KOPT-K1 (cell line): ENCODE measurements around the gene S100A8.

ENCODE experiments used
- H3K27ac ChIP-seq: fragments of 200-600 bp; sonication (generic); 2 replicates; pipeline ENCODE4 v1.5.1; 2016; ENCODE audit warnings: antibody characterized with exemption, mild to moderate bottlenecking, low read depth, low read length; ENCODE audit not compliant: poor library complexity, severe bottlenecking
- H3K36me3 ChIP-seq: fragments of 200-600 bp; sonication (generic); 2 replicates; pipeline ENCODE4 v1.5.1; 2017; ENCODE audit warnings: antibody characterized with exemption, mild to moderate bottlenecking, low read length, moderate library complexity; ENCODE audit not compliant: insufficient read depth
- H3K9me3 ChIP-seq: fragments of 200-600 bp; sonication (generic); 2 replicates; pipeline ENCODE4 v1.5.1; 2017; ENCODE audit warnings: antibody characterized with exemption, low read length, mild to moderate bottlenecking; ENCODE audit not compliant: insufficient read depth, poor library complexity, severe bottlenecking

S100A8 gene

GRCh38 chr1:153364766-153365666 is 25.9 kb downstream of the S100A8 start:
- Histone ChIP-seq H3K9me3 (no peaks in the 10 kb centered on the region), H3K36me3 (no peaks in the 10 kb centered on the region), H3K27ac (no peak overlapping the region)

- H3K9me3 ChIP-seq, result no peaks in the 10 kb centered on the region
- no peak overlapping the region for H3K27ac ChIP-seq
- H3K36me3 ChIP-seq, result no peaks in the 10 kb centered on the region
Measured at GRCh38 chr1:153364156-153364555, 26.7 kb downstream of the S100A8 start.

GRCh38 chr1:153363641-153364040 is 27.2 kb downstream of the S100A8 start:
- Histone ChIP-seq H3K27ac (no peak overlapping the region), H3K9me3 (no peaks in the 10 kb centered on the region), H3K36me3 (no peaks in the 10 kb centered on the region)

GRCh38 chr1:153362187-153362775 is 28.6 kb downstream of the S100A8 start:
- H3K36me3 ChIP-seq, result no peaks in the 10 kb centered on the region
- H3K27ac ChIP-seq, result no peak overlapping the region
- no peaks in the 10 kb centered on the region for H3K9me3 ChIP-seq

GRCh38 chr1:153361480-153362109 is 29.3 kb downstream of the S100A8 start:
- Histone ChIP-seq H3K36me3 (no peaks in the 10 kb centered on the region), H3K27ac (no peak overlapping the region), H3K9me3 (no peaks in the 10 kb centered on the region)

GRCh38 chr1:153360592-153361479 is 30.0 kb downstream of the S100A8 start:
- Histone ChIP-seq H3K9me3 (no peaks in the 10 kb centered on the region), H3K27ac (no peak overlapping the region)

GRCh38 chr1:153360190-153360589 is 30.7 kb downstream of the S100A8 start:
- Histone ChIP-seq H3K27ac (no peak overlapping the region), H3K9me3 (no peaks in the 10 kb centered on the region), H3K36me3 (no peaks in the 10 kb centered on the region)

More at GRCh38 chr1:153360592-153361479, 30.0 kb downstream of the S100A8 start:
- H3K36me3 ChIP-seq, result no peaks in the 10 kb centered on the region

GRCh38 chr1:153359241-153359640 is 31.6 kb downstream of the S100A8 start:
- Histone ChIP-seq H3K27ac (no peak overlapping the region), H3K9me3 (no peaks in the 10 kb centered on the region), H3K36me3 (no peaks in the 10 kb centered on the region)

GRCh38 chr1:153358691-153358975 is 32.2 kb downstream of the S100A8 start:
- H3K9me3 ChIP-seq, result no peaks in the 10 kb centered on the region
- H3K36me3 ChIP-seq, result no peaks in the 10 kb centered on the region
- H3K27ac ChIP-seq, result no peak overlapping the region

- no peaks in the 10 kb centered on the region for H3K36me3 ChIP-seq
- no peak within 1 kb of the TSS for H3K27ac ChIP-seq
- no peaks in the 10 kb centered on the region for H3K9me3 ChIP-seq
Measured at GRCh38 chr1:153357853-153358690, 32.8 kb downstream of the S100A8 start, which contains the start of gene S100A9. TSS of gene S100A9 (plus strand) at chr1:153357854. CDS start at chr1:153358284, 430 bp downstream.

- Histone ChIP-seq H3K36me3 (no peaks in the 10 kb centered on the region), H3K9me3 (no peaks in the 10 kb centered on the region), H3K27ac (no peak overlapping the region)
Measured at GRCh38 chr1:153357076-153357852, 33.6 kb downstream of the S100A8 start.

- no peak overlapping the region for H3K27ac ChIP-seq
Measured at GRCh38 chr1:153356392-153357075, 34.3 kb downstream of the S100A8 start.

GRCh38 chr1:153355445-153356071 is 35.3 kb downstream of the S100A8 start:
- no peak overlapping the region for H3K27ac ChIP-seq
- no peaks in the 10 kb centered on the region for H3K9me3 ChIP-seq
- H3K36me3 ChIP-seq, result no peaks in the 10 kb centered on the region

More at GRCh38 chr1:153356392-153357075, 34.3 kb downstream of the S100A8 start:
- no peaks in the 10 kb centered on the region for H3K9me3 ChIP-seq
- H3K36me3 ChIP-seq, result no peaks in the 10 kb centered on the region
